ENCODE data around the gene PARD3. TPM values are rescaled to one million over a fixed set of nuclear protein-coding genes. Genes with fewer than 3 reads are reported as not detected.

The PARD3 gene
- total and polyA plus RNA-seq, 7 donors: 20.2 to 84.4 (median 53.4) TPM

DNA sequence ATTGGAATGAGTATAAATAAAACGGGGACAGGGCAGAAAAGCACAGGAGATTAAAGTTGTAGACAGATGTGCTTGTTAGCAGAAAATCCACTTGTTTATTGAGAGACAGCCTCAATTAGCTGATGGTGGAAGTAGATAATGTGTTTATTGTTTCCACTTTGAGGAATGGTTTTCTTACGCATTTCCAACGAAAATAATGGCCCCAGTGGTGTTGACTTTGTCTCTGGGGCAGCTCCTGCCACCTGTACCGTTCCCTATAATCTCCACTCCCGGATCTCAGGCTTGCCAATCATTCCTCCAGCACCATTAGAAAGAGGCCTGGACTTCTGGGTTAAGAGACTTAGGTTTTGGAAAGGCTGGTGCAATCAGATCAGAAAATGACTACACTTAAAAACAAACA is 638.7 kb downstream of the PARD3 start:
- no peak overlapping the region for H3K4me3 ChIP-seq
- no peaks in the 10 kb centered on the region for H3K27me3 ChIP-seq (ENCODE audit: insufficient read depth in 3 of 3, low read length in 2 of 3)
- H3K9me3 ChIP-seq: no peaks in the 10 kb centered on the region
- TF ChIP-seq, protein P1, sequence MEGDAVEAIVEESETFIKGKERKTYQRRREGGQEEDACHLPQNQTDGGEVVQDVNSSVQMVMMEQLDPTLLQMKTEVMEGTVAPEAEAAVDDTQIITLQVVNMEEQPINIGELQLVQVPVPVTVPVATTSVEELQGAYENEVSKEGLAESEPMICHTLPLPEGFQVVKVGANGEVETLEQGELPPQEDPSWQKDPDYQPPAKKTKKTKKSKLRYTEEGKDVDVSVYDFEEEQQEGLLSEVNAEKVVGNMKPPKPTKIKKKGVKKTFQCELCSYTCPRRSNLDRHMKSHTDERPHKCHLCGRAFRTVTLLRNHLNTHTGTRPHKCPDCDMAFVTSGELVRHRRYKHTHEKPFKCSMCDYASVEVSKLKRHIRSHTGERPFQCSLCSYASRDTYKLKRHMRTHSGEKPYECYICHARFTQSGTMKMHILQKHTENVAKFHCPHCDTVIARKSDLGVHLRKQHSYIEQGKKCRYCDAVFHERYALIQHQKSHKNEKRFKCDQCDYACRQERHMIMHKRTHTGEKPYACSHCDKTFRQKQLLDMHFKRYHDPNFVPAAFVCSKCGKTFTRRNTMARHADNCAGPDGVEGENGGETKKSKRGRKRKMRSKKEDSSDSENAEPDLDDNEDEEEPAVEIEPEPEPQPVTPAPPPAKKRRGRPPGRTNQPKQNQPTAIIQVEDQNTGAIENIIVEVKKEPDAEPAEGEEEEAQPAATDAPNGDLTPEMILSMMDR (IDR thresholded peaks at IDR 0.05): no peak
- intact Hi-C loops (cut with DNase I): no loop called here
- H3K27ac ChIP-seq: no peak overlapping the region
- H3K4me1 ChIP-seq: no peaks in the 10 kb centered on the region
- 64 to 72% (median 67%) methylated on average over 5 of the region's 5 CpGs for WGBS, 3 donors
- H3K36me3 ChIP-seq (ENCODE audit: insufficient read depth in 1 of 2, low read depth in 1 of 2): no peaks in the 10 kb centered on the region
- no peak for ATAC-seq
- DNase-seq: no peak

DNA sequence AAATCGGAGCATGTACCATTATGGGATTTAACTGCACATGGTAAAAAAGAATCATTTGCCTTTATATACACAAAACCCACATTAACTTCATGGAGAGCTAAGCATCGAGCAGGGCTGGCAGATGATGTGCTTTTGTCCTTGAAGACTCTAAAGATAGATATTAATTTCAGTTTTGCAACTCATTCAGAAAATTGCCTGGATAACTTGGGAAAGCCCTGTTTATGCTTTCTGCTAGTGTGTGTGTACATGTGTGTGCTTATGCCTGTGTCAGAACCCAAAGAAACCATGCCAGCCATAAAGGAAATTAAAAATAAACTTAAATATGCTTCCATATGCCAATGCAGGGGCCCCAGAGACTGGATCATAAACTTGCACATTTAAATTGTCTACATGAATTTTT is 640.0 kb downstream of the PARD3 start:
- TF ChIP-seq, protein P1 (IDR thresholded peaks at IDR 0.05): no peak
- ATAC-seq (no peak), DNase-seq (no peak)
- H3K9me3 ChIP-seq: no peaks in the 10 kb centered on the region
- H3K27ac ChIP-seq: no peak overlapping the region
- no peaks in the 10 kb centered on the region for H3K4me1 ChIP-seq
- H3K4me3 ChIP-seq: no peak overlapping the region
- 74 to 88% (median 78%) methylated on average over 2 of the region's 2 CpGs for WGBS, 3 donors
- H3K27me3 ChIP-seq (ENCODE audit: insufficient read depth in 3 of 3, low read length in 2 of 3): no peaks in the 10 kb centered on the region
- intact Hi-C loops (cut with DNase I): no loop called here
- no peaks in the 10 kb centered on the region for H3K36me3 ChIP-seq (ENCODE audit: insufficient read depth in 1 of 2, low read depth in 1 of 2)

DNA sequence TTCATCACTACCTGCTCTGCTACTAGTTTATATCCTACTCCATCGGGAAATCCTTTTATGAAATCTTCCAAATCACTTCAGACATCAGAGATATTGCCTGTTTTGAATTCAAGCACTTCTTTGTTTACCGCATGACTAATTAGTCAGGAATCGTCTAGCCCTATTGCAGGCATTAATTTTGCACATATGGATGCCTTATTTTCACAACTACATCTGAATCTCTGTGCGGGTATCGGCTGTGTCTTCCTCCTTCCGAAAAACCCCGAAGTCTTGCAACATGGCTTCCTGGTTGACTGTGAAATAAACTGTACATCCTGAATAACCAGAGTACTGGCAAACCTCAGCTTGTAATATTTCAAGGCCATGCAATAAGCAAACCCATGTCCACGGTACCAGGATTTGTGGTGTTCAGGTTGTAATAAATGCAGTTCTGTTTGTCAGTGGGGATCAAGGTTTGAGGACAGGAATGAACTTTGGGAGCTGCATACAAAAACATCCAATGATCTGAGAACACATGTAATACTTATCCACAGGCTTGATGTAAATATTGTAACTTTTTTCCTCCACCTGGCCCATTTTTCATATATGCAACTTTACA is 642.1 kb downstream of the PARD3 start:
- H3K36me3 ChIP-seq (ENCODE audit: insufficient read depth in 1 of 2, low read depth in 1 of 2): no peaks in the 10 kb centered on the region
- intact Hi-C loops (cut with DNase I): no loop called here
- no peak overlapping the region for H3K27ac ChIP-seq
- no peak for ATAC-seq
- H3K4me1 ChIP-seq: no peaks in the 10 kb centered on the region
- H3K4me3 ChIP-seq: no peak overlapping the region
- WGBS, 3 donors: 81 to 83% (median 82%) methylated on average over 8 of the region's 8 CpGs
- H3K9me3 ChIP-seq: no peaks in the 10 kb centered on the region
- TF ChIP-seq, protein P1 (IDR thresholded peaks at IDR 0.05): no peak
- no peaks in the 10 kb centered on the region for H3K27me3 ChIP-seq (ENCODE audit: insufficient read depth in 3 of 3, low read length in 2 of 3)
- DNase-seq: no peak

DNA sequence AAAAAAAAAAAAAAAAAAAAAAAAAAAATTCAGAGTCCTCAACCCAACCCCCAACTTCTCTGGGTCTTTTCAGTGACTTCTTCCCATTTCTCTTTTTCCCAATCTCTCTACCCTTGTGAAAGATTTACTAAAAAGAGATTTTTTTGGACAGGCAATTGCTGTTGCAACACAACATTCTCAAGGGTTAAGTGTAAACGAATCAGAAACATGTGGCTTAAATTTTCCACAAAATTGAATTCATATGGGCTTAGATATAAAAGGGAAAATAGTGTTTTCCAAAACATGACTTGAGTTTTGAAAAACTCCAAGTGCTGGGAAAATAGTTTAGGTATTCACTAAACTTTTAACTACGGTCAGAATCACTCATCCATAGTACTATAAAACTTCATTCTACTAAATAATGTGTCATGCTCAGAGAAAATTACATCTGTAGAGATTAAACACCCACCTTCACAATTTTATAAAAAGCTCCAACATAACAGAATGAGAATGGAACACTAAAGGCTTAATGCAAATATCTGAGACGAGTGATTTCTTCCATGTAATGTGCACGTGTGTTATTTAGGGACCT is 643.1 kb downstream of the PARD3 start:
- no peaks in the 10 kb centered on the region for H3K9me3 ChIP-seq
- H3K27ac ChIP-seq: no peak overlapping the region
- no peak for ATAC-seq
- TF ChIP-seq, protein P1 (IDR thresholded peaks at IDR 0.05): no peak
- DNase-seq: no peak
- no peaks in the 10 kb centered on the region for H3K27me3 ChIP-seq (ENCODE audit: insufficient read depth in 3 of 3, low read length in 2 of 3)
- 48 to 75% (median 63%) methylated on average over 4 of the region's 4 CpGs for WGBS, 3 donors
- no peaks in the 10 kb centered on the region for H3K36me3 ChIP-seq (ENCODE audit: insufficient read depth in 1 of 2, low read depth in 1 of 2)
- H3K4me3 ChIP-seq: no peak overlapping the region
- H3K4me1 ChIP-seq: no peaks in the 10 kb centered on the region
- intact Hi-C loops (cut with DNase I): no loop called here

DNA sequence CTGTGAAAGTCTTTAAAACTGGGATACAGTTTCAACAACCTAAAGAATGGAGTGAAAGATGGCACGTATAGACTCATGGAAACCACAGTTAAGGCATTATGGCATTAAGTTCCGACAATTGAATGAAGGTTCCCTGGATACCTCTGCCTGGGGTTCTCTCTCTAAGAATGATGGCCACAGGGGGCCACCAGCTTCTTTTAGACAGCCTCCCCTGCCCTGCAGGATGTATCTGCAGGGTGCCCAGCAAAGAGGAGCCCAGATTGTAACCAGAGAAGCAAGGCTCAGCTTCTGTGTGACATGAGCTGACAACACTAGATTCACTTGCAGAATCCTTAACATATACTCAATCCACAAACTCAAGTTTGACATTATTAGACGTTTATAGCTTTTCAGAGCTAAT is 645.4 kb downstream of the PARD3 start:
- ATAC-seq: no peak
- Histone ChIP-seq H3K27me3 (ENCODE audit: insufficient read depth in 3 of 3, low read length in 2 of 3) (no peaks in the 10 kb centered on the region), H3K4me1 (no peaks in the 10 kb centered on the region), H3K36me3 (ENCODE audit: insufficient read depth in 1 of 2, low read depth in 1 of 2) (no peaks in the 10 kb centered on the region), H3K27ac (no peak overlapping the region), H3K4me3 (no peak overlapping the region), H3K9me3 (no peaks in the 10 kb centered on the region)
- TF ChIP-seq, protein P1 (IDR thresholded peaks at IDR 0.05): no peak
- DNase-seq: no peak
- WGBS, 3 donors: 92 to 96% (median 95%) methylated on average over 3 of the region's 3 CpGs
- intact Hi-C loops (cut with DNase I): no loop called here
